ENCODE data around the gene RABGAP1L. TPM values are rescaled to one million over a fixed set of nuclear protein-coding genes. Genes with fewer than 3 reads are reported as not detected.
"Not testable (repeated sequence)": the region's sequence is repeated elsewhere in the genome, so short reads cannot be mapped to it uniquely, and the experiment has no call there.

RABGAP1L gene
- total RNA-seq, 6 donors from 2014 or later = 41.3 to 229 (median 85.3) TPM

GRCh38 chr1:174704300-174704699 lies 545.0 kb downstream of the RABGAP1L start:
- DNase-seq = no peak
- no peaks in the 10 kb centered on the region for H3K27me3 ChIP-seq
- 92 to 97% methylated on average over 1 of the region's 1 CpG for WGBS, 2 donors
- no peak overlapping the region for H3K27ac ChIP-seq
- TF ChIP-seq POLR2AphosphoS5 (IDR thresholded peaks at IDR 0.05) (no peak), CTCF (IDR thresholded peaks at IDR 0.05) (no peak), EP300 (IDR thresholded peaks at IDR 0.05) (no peak), POLR2A (IDR thresholded peaks at IDR 0.05) (no peak)
- ATAC-seq (ENCODE audit: low FRiP score in 2 of 2) = no peak
- H3K4me3 ChIP-seq = no peak overlapping the region
- H3K9me3 ChIP-seq = no peaks in the 10 kb centered on the region
- no peaks in the 10 kb centered on the region for H3K4me1 ChIP-seq
- no peaks in the 10 kb centered on the region for H3K36me3 ChIP-seq

- 97 to 98% methylated on average over 17 to 43 of the region's 50 CpGs for WGBS, 2 donors
- H3K4me1 ChIP-seq = no peaks in the 10 kb centered on the region
- peaks cover 0 to 4% (median 0%) of the 10 kb centered on the region in 4 donors for H3K36me3 ChIP-seq
- no peak overlapping the region for H3K27ac ChIP-seq
- no peaks in the 10 kb centered on the region for H3K9me3 ChIP-seq
- no peaks in the 10 kb centered on the region for H3K27me3 ChIP-seq
- ATAC-seq (ENCODE audit: low FRiP score in 2 of 2) (peak in 1 of 2 donors; percentile 65), DNase-seq (peak in 1 of 2 donors; percentile 76)
- no peak overlapping the region for H3K4me3 ChIP-seq
- no peak for TF ChIP-seq EP300 (IDR thresholded peaks at IDR 0.05)
- no peak for TF ChIP-seq CTCF (IDR thresholded peaks at IDR 0.05)
- no peak for TF ChIP-seq POLR2AphosphoS5 (IDR thresholded peaks at IDR 0.05)
- TF ChIP-seq POLR2A (IDR thresholded peaks at IDR 0.05) = no peak
Measured at GRCh38 chr1:174710868-174711845, 551.8 kb downstream of the RABGAP1L start.

GRCh38 chr1:174711848-174712247 lies 552.5 kb downstream of the RABGAP1L start:
- not testable (repeated sequence) for H3K27ac ChIP-seq; H3K27me3 ChIP-seq; H3K36me3 ChIP-seq; H3K4me1 ChIP-seq; DNase-seq; H3K9me3 ChIP-seq; ATAC-seq (ENCODE audit: low FRiP score in 2 of 2); H3K4me3 ChIP-seq
- WGBS, 2 donors = 97% methylated on average over 7 to 8 of the region's 8 CpGs

GRCh38 chr1:174712541-174712940 lies 553.2 kb downstream of the RABGAP1L start:
- no peak overlapping the region for H3K4me3 ChIP-seq
- no peaks in the 10 kb centered on the region for H3K4me1 ChIP-seq
- WGBS, 2 donors = 92 to 95% methylated on average over 8 of the region's 8 CpGs
- no peak overlapping the region for H3K27ac ChIP-seq
- DNase-seq (no peak), ATAC-seq (ENCODE audit: low FRiP score in 2 of 2) (no peak)
- H3K9me3 ChIP-seq = no peaks in the 10 kb centered on the region
- no peak for TF ChIP-seq CTCF (IDR thresholded peaks at IDR 0.05)
- TF ChIP-seq POLR2A (IDR thresholded peaks at IDR 0.05) = no peak
- TF ChIP-seq POLR2AphosphoS5 (IDR thresholded peaks at IDR 0.05) = no peak
- no peak for TF ChIP-seq EP300 (IDR thresholded peaks at IDR 0.05)
- H3K27me3 ChIP-seq = no peaks in the 10 kb centered on the region
- peaks cover 0 to 4% (median 0%) of the 10 kb centered on the region in 4 donors for H3K36me3 ChIP-seq

GRCh38 chr1:174713796-174714195 lies 554.5 kb downstream of the RABGAP1L start:
- TF ChIP-seq POLR2A (IDR thresholded peaks at IDR 0.05) = no peak
- TF ChIP-seq EP300 (IDR thresholded peaks at IDR 0.05) = no peak
- TF ChIP-seq POLR2AphosphoS5 (IDR thresholded peaks at IDR 0.05) = no peak
- no peak for TF ChIP-seq CTCF (IDR thresholded peaks at IDR 0.05)
- ATAC-seq (ENCODE audit: low FRiP score in 2 of 2) = no peak
- Histone ChIP-seq H3K27me3 (no peaks in the 10 kb centered on the region), H3K36me3 (peaks cover 0 to 4% (median 0%) of the 10 kb centered on the region in 4 donors), H3K9me3 (no peaks in the 10 kb centered on the region), H3K27ac (peak overlapping the region in 2 of 4 donors; percentile 35 to 39), H3K4me3 (no peak overlapping the region), H3K4me1 (no peaks in the 10 kb centered on the region)
- no peak for DNase-seq
- WGBS, 2 donors = 47 to 59% methylated on average over 1 of the region's 1 CpG
